Transverse colon (tissue), 4 donors: Measurements from ENCODE around the gene SHQ1.

Experiments used
- CTCF ChIP-seq, 5 experiments: fragments of 200-600 bp in 3 of 5; fragments of 450-650 bp in 2 of 5; sonication (generic) in 3 of 5; IDR thresholded peaks; 1 replicate in 2 of 5; 2 replicates in 3 of 5; pipeline ENCODE4 v1.5.1; 2016 to 2017; ENCODE audit warnings: antibody characterized with exemption in 5 of 5, inconsistent platforms in 3 of 5, mild to moderate bottlenecking in 2 of 5, moderate library complexity in 1 of 5
- POLR2AphosphoS5 ChIP-seq, 3 donors: sonication (generic); formaldehyde crosslinking; IDR thresholded peaks; one replicate each; pipeline ENCODE4 v1.6.1; 2016; ENCODE audit warnings: antibody characterized with exemption in 3 of 3

GRCh38 chr3:72727172-72727571 lies 121.1 kb downstream of the SHQ1 start:
- TF ChIP-seq POLR2AphosphoS5 (IDR thresholded peaks at IDR 0.05), result no peak
- no peak for TF ChIP-seq CTCF (IDR thresholded peaks at IDR 0.05)
